Upper lobe of left lung (tissue), 6 donors: ENCODE measurements around the gene HELZ2. TPM values are rescaled to one million over a fixed set of nuclear protein-coding genes. Genes with fewer than 3 reads are reported as not detected.
A peak's percentile ranks its signal among the peaks of the same experiment; 100 is the strongest.
"Not testable (repeated sequence)": the region's sequence is repeated elsewhere in the genome, so short reads cannot be mapped to it uniquely, and the experiment has no call there.

Experiments used
- ATAC-seq, 2 donors: fragments of 200-7000 bp; cut with Tn5 transposase; one replicate each; pipeline ENCODE4 v1.9.1; 2022; ENCODE audit warnings: mild to moderate bottlenecking in 2 of 2, moderate library complexity in 2 of 2; ENCODE audit not compliant: low FRiP score in 2 of 2
- DNase-seq, 2 donors: peaks; one replicate each; pipeline ENCODE4 v3.0.0-alpha.2; 2019 to 2020
- H3K27ac ChIP-seq, 4 donors: fragments of 200-600 bp; sonication (generic); one replicate each; pipeline ENCODE4 v1.5.1; 2016 to 2019
- H3K27me3 ChIP-seq, 4 donors: fragments of 200-600 bp; sonication (generic); one replicate each; pipeline ENCODE4 v1.5.1; 2017 to 2019
- H3K36me3 ChIP-seq, 4 donors: fragments of 200-600 bp; sonication (generic); one replicate each; pipeline ENCODE4 v1.5.1; 2016 to 2019
- H3K4me1 ChIP-seq, 4 donors: fragments of 200-600 bp; sonication (generic); one replicate each; pipeline ENCODE4 v1.5.1; 2018 to 2019
- H3K4me3 ChIP-seq, 4 donors: fragments of 200-600 bp; sonication (generic); one replicate each; pipeline ENCODE4 v1.5.1; 2017 to 2019; ENCODE audit warnings: mild to moderate bottlenecking in 2 of 4, moderate library complexity in 1 of 4
- H3K9me3 ChIP-seq, 4 donors: fragments of 200-600 bp; sonication (generic); one replicate each; pipeline ENCODE4 v1.5.1; 2018 to 2019
- CTCF ChIP-seq, 6 experiments: fragments of 450-650 bp in 4 of 6; fragments of 200-600 bp in 2 of 6; sonication (generic) in 2 of 6; IDR thresholded peaks; one replicate each; pipeline ENCODE4 v1.5.1; 2016 to 2019; ENCODE audit warnings: antibody characterized with exemption in 6 of 6
- EP300 ChIP-seq, 4 donors: sonication (generic); formaldehyde crosslinking; IDR thresholded peaks; one replicate each; pipeline ENCODE4 v1.5.1; 2017; ENCODE audit warnings: antibody characterized with exemption in 4 of 4, control low read depth in 2 of 4
- POLR2A ChIP-seq, 4 donors: fragments of 450-650 bp; IDR thresholded peaks; one replicate each; pipeline ENCODE4 v1.5.1; 2016 to 2017; ENCODE audit warnings: antibody characterized with exemption in 4 of 4, mild to moderate bottlenecking in 2 of 4
- POLR2AphosphoS5 ChIP-seq, 2 donors: sonication (generic); formaldehyde crosslinking; IDR thresholded peaks; one replicate each; pipeline ENCODE4 v1.5.1; 2017; ENCODE audit warnings: antibody characterized with exemption in 2 of 2
- WGBS, 2 donors: methylation state at CpG; one replicate each; pipeline ENCODE4 v1.1.5; 2017 to 2018; 5-methylcytosine and 5-hydroxymethylcytosine counted together
- total RNA-seq, 6 donors: library from RNA; depleted of rRNA in 4 of 6; stranded (reverse); fragments of >200 nt in 4 of 6; gene quantifications; one replicate each; pipeline versions ENCODE4 v1.1.0 to v1.2.1, GENCODE V29; 2016 to 2021
- donor health status: DM: no; HTN: no; CAD: no; lungs with moderate emphysema.
- donor health status: DM: no; HTN: yes; CAD: no; lungs with severe emphysema.

HELZ2 gene
- total RNA-seq, 6 donors from 2014 or later, result 40.1 to 102 (median 56.6) TPM

GRCh38 chr20:63561624-63562396, 12.2 kb downstream of the HELZ2 start:
- Histone ChIP-seq H3K9me3 (no peaks in the 10 kb centered on the region), H3K27ac (no peak overlapping the region), H3K4me1 (peaks cover 0 to 1% (median 0%) of the 10 kb centered on the region in 4 donors), H3K36me3 (peaks cover 38 to 84% (median 70%) of the 10 kb centered on the region in 4 donors), H3K27me3 (no peaks in the 10 kb centered on the region), H3K4me3 (no peak overlapping the region)
- no peak for TF ChIP-seq EP300 (IDR thresholded peaks at IDR 0.05)
- no peak for TF ChIP-seq CTCF (IDR thresholded peaks at IDR 0.05)
- TF ChIP-seq POLR2A (IDR thresholded peaks at IDR 0.05), result no peak
- TF ChIP-seq POLR2AphosphoS5 (IDR thresholded peaks at IDR 0.05), result no peak
- ATAC-seq (no peak), DNase-seq (peak in 1 of 2 donors; percentile 82)
- 93 to 98% methylated on average over 9 to 34 of the region's 36 CpGs for WGBS, 2 donors

DNA sequence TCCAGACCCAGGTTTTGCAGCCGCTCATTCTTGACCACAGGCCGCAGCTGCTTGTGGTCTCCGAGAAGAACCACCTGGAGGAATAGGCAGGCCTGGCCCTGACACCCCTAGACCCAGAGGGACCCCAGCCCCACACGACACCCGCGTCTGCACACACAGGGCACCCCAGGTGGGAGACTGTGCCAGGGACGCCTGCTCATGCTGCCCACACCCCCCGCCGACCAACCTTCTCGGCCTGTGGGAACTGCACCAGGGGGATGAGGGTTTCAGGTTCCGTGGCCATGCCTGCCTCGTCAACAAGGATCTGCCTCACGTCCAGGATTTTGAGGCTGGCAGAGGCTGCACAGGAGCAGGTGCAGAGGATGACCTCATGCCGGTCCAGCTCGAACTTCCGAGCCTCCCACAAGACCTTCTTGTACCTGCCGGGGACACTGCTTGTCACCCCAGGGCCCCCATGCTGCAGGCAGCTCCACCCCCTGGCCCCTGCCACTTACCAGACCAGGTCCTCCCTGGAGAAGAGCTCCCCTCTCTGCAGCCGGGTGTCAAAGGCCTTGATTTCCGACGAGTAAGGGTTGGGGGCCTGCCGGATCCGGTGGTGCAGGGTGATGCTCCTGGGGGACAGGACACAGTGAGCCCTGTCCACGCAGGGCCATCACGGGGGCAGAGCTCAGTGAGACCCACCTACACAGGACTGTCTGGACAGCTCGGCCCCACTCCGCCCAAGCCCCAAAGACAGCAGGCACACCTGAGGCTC, 13.0 kb downstream of the HELZ2 start:
- H3K4me3 ChIP-seq, result no peak overlapping the region
- DNase-seq, result peak in 1 of 2 donors; percentile 64
- WGBS, 2 donors, result 86 to 94% methylated on average over 5 to 26 of the region's 26 CpGs
- no peaks in the 10 kb centered on the region for H3K4me1 ChIP-seq
- no peak overlapping the region for H3K27ac ChIP-seq
- TF ChIP-seq POLR2AphosphoS5 (IDR thresholded peaks at IDR 0.05), result no peak
- no peak for TF ChIP-seq POLR2A (IDR thresholded peaks at IDR 0.05)
- TF ChIP-seq CTCF (IDR thresholded peaks at IDR 0.05), result no peak
- no peak for TF ChIP-seq EP300 (IDR thresholded peaks at IDR 0.05)
- no peak for ATAC-seq
- peaks cover 38 to 78% (median 67%) of the 10 kb centered on the region in 4 donors for H3K36me3 ChIP-seq
- H3K27me3 ChIP-seq, result no peaks in the 10 kb centered on the region
- H3K9me3 ChIP-seq, result no peaks in the 10 kb centered on the region

DNA sequence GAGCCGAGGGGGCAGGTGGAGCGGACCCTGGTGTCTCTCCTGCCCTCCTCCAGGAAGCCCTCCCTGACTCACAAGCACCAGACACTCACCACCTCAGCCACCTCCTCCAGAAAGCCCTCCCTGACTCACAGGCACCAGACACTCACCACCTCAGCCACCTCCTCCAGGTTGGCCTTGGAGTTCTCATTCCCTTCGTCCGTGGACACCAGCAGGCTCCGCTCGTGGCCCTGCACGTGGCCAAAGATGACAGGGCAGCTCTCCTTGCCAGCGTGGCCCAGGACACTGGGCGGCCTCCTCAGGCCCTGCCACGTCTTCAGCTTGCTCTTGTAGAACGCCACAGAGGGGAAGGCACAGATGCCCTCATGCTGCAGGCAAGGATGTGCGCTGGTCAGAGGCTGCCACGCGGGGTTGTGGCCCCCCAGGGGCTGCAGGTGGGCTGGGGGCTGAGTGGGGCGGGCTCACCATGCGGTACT, 13.7 kb downstream of the HELZ2 start:
- no peaks in the 10 kb centered on the region for H3K27me3 ChIP-seq
- no peak overlapping the region for H3K27ac ChIP-seq
- peak in 1 of 2 donors; percentile 65 for DNase-seq
- no peak for ATAC-seq
- H3K9me3 ChIP-seq, result no peaks in the 10 kb centered on the region
- 95 to 97% methylated on average over 7 to 14 of the region's 16 CpGs for WGBS, 2 donors
- peaks cover 38 to 72% (median 63%) of the 10 kb centered on the region in 4 donors for H3K36me3 ChIP-seq
- H3K4me3 ChIP-seq, result no peak overlapping the region
- TF ChIP-seq POLR2A (IDR thresholded peaks at IDR 0.05) (no peak), EP300 (IDR thresholded peaks at IDR 0.05) (no peak), POLR2AphosphoS5 (IDR thresholded peaks at IDR 0.05) (no peak), CTCF (IDR thresholded peaks at IDR 0.05) (no peak)
- H3K4me1 ChIP-seq, result no peaks in the 10 kb centered on the region

DNA sequence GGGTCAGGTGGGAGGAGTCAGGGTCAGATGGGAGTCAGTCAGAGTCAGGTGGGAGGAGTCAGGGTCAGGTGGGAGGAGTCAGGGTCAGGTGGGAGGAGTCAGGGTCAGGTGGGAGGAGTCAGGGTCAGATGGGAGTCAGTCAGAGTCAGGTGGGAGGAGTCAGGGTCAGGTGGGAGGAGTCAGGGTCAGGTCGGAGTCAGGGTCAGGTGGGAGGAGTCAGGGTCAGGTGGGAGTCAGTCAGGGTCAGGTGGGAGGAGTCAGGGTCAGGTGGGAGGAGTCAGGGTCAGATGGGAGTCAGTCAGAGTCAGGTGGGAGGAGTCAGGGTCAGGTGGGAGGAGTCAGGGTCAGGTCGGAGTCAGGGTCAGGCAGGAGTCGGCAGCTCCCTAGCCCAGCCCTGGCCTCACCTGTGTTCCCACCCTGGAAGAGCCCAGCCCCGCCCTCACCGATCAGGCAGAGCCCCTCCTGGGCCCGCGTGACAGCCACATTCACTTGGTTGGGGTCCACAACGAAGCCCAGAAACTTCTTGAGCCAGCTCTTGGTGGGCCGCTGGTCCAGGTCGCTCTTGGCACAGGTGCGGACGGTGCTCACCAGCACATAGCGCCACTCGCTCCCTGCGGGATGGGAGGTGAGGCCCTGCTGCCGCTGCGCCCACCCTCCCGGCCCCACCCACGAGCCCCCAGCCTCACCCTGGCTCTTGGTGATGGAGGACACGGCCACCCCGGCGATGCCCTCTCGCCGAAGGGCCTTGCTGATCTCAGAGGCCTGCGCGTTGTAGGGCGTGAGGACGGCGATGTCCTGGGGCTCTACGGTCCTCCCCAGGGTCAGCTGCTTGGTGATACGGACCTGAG, 14.3 kb downstream of the HELZ2 start:
- H3K27ac ChIP-seq, H3K27me3 ChIP-seq, H3K9me3 ChIP-seq, H3K4me1 ChIP-seq, ATAC-seq, H3K4me3 ChIP-seq: not testable (repeated sequence)
- peak in 1 of 2 donors; percentile 70 for DNase-seq
- WGBS, 2 donors, result 86 to 96% methylated on average over 2 to 30 of the region's 31 CpGs
- peaks cover 32 to 65% (median 60%) of the 10 kb centered on the region in 4 donors for H3K36me3 ChIP-seq
